ENCODE data around the gene CRYBA1. TPM values are rescaled to one million over a fixed set of nuclear protein-coding genes. Genes with fewer than 3 reads are reported as not detected.

CRYBA1 gene
- not detected in 5 replicates for total RNA-seq (2022; extraction: Qiagen RNA extraction)

GRCh38 chr17:29246628-29247027 lies at the start of gene CRYBA1:
CRYBA1 (plus strand) TSS chr17:29246859; CDS start chr17:29246864, 5 bp downstream.

GRCh38 chr17:29293890-29294579 lies 47.4 kb downstream of the CRYBA1 start, which contains the start of gene NUFIP2:
NUFIP2 (minus strand) TSS chr17:29294148; CDS start chr17:29294059, 89 bp downstream.

Other genes with a start within 250 kb of the CRYBA1 start
- 0.03 to 0.08 TPM (median 0.03 TPM) in 3 of 5 replicates, not detected in the others for gene SEZ6, start 240.8 kb upstream of the CRYBA1 start, total RNA-seq (2022; extraction: Qiagen RNA extraction)
- 0.07 to 0.33 TPM (median 0.11 TPM) in 4 of 5 replicates, not detected in the other for gene PIPOX, start 203.7 kb upstream of the CRYBA1 start, total RNA-seq (2022; extraction: Qiagen RNA extraction)
- gene MYO18A, start 66.5 kb upstream of the CRYBA1 start, total RNA-seq (2022; extraction: Qiagen RNA extraction), result 19.9 to 24.3 TPM (median 21.5 TPM) in 5 replicates
- gene NUFIP2, start 47.3 kb downstream of the CRYBA1 start, total RNA-seq (2022; extraction: Qiagen RNA extraction), result 43.5 to 59.2 TPM (median 53.3 TPM) in 5 replicates
- gene TAOK1, start 143.5 kb downstream of the CRYBA1 start, total RNA-seq (2022; extraction: Qiagen RNA extraction), result 16.2 to 24.8 TPM (median 22.0 TPM) in 5 replicates